GM10248 (cell line): Measurements from ENCODE around the gene LAMTOR3.
"Not testable (repeated sequence)": the region's sequence is repeated elsewhere in the genome, so short reads cannot be mapped to it uniquely, and the experiment has no call there.

Experiments used
- CTCF ChIA-PET: fragments of 300-600 bp; sonication (Branson Sonifier 250); formaldehyde crosslinking; extraction: SDS; loops from one replicate; lab custom pipeline; 2021; ENCODE audit warnings: antibody characterized with exemption; lab: Yijun Ruan, JAX
- POLR2A ChIA-PET: fragments of 350-650 bp; sonication (Branson Sonifier 250); formaldehyde crosslinking; extraction: SDS; loops from one replicate; lab custom pipeline; 2020; ENCODE audit warnings: antibody characterized with exemption; lab: Yijun Ruan, JAX
- DNase-seq: peaks from one replicate; pipeline ENCODE4 v3.0.0; 2012; ENCODE audit errors: extremely low spot score
- TF ChIP-seq, protein P1 (sequence below): IDR thresholded peaks from 2 replicates; pipeline ENCODE4 v1.5.1; 2012; ENCODE audit warnings: mild to moderate bottlenecking, low read depth; ENCODE audit errors: extremely low read depth, missing control alignments, control extremely low read depth

The LAMTOR3 gene

DNA sequence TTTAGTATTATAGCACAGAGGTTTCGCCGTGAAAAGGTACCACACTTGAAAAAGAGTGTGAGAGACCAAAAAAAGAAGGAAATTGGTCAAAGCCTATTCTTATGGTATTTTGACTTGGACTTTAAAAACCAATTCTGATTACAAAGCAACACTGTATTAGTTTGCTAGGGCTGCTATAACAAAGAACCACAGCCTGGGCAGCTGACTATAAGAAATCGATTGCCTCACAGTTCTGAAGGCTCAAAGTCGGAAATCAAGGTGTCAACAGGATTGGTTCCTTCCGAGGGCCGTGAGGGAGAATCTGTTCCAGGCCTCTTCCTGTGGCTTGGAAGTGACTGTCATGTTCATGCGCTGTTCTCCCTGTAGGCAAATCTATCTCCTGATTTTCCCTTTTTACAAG is 59.7 kb downstream of the LAMTOR3 start:
- DNase-seq = no peak
- CTCF ChIA-PET = interaction anchor here (1.5 kb wide), 1 partner anchor 15 kb away, joined by 5 read pairs; no protein-coding TSS in a partner anchor
- TF ChIP-seq, protein P1, sequence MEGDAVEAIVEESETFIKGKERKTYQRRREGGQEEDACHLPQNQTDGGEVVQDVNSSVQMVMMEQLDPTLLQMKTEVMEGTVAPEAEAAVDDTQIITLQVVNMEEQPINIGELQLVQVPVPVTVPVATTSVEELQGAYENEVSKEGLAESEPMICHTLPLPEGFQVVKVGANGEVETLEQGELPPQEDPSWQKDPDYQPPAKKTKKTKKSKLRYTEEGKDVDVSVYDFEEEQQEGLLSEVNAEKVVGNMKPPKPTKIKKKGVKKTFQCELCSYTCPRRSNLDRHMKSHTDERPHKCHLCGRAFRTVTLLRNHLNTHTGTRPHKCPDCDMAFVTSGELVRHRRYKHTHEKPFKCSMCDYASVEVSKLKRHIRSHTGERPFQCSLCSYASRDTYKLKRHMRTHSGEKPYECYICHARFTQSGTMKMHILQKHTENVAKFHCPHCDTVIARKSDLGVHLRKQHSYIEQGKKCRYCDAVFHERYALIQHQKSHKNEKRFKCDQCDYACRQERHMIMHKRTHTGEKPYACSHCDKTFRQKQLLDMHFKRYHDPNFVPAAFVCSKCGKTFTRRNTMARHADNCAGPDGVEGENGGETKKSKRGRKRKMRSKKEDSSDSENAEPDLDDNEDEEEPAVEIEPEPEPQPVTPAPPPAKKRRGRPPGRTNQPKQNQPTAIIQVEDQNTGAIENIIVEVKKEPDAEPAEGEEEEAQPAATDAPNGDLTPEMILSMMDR = no peak
- POLR2A ChIA-PET = no interaction called here

DNA sequence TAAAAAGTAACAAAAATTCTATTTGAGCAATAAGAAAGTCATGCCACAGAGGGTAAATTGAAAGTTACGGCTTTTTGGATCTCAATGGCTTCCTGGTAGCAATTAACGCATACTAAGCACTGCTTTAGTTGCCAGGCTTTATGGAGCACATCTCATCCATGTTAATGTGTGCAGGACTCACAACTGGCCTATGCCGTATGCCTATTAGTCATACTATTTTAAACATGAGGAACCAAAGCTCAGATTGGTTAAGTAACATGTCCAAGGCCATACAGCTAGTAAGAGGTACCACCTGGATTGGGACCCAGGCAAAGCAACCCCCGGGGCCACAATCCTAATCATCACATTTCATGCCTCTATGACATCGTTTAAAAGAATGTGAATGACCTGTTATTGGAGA is 60.5 kb downstream of the LAMTOR3 start:
- TF ChIP-seq, protein P1 = no peak
- DNase-seq = no peak
- POLR2A ChIA-PET = no interaction called here
- CTCF ChIA-PET = interaction anchor here (1.0 to 2.5 kb wide), 4 partner anchors 10 to 26 kb away, joined by 3 to 9 read pairs (median 4); no protein-coding TSS in a partner anchor

DNA sequence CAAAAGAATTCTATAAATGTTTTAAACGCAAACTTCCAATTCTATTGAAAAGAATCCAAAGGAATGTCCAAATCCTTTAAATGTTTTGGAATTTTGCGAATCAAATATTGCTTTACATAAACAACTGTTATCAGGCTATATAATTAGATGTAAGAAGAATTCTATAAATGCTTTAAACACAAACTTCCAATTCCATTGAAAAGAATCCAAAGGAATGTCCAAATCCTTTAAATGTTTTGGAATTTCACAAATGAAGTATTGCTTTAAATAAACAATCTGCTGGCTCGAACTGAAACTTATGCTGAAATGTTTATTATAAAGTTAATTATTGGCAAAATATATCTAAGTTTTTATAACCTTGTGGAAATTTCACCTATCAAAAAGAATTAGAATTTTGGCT is 61.5 kb downstream of the LAMTOR3 start:
- CTCF ChIA-PET = interaction anchor here (1.1 to 2.5 kb wide), 3 partner anchors 9 to 20 kb away, joined by 3 to 9 read pairs (median 3); no protein-coding TSS in a partner anchor
- POLR2A ChIA-PET = no interaction called here
- no peak for DNase-seq
- TF ChIP-seq, protein P1 = no peak

DNA sequence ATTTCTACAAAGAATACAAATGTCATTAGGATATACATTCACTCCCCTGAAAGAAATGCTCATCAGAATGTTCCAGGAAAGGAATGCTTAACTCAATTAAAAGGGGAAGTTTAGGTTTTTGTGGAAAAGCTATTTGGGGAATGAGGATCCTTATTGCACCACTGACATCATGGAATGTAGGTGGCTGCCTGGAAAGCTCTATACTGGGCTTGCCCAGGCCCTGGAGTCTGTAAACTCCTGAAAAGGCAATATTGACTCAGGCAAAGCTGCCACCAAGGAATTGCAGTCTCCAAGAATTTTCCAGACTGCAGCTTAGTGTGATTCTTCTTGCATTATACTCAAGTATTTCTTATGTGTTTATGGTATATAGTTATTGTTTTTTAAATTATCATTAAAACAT is 61.9 kb downstream of the LAMTOR3 start:
- TF ChIP-seq, protein P1 = no peak
- POLR2A ChIA-PET = no interaction called here
- CTCF ChIA-PET = interaction anchor here (1.1 to 2.5 kb wide), 3 partner anchors 8 to 21 kb away, joined by 3 to 9 read pairs (median 3); no protein-coding TSS in a partner anchor
- no peak for DNase-seq

DNA sequence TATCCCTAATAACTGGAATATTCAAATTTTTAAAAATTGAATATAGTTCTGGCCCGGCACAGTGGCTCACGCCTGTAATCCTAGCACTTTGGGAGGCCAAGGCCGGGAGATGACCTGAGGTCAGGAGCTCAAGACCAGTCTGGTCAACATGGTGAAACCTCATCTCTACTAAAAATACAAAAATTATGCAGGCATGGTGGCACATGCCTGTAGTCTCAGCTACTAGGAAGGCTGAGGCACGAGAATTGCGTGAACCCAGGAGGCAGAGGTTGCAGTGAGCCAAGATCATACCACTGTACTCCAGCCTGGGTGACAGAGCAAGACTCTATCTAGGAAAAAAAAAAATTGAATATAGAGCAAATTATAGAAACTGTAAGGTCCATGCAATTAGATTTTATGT is 64.2 kb downstream of the LAMTOR3 start:
- CTCF ChIA-PET = interaction anchor here (1.3 to 1.9 kb wide), 5 partner anchors 8 to 23 kb away, joined by 4 to 8 read pairs (median 5); partner anchors contain the start of gene DAPP1
- POLR2A ChIA-PET = not testable (repeated sequence)

DNA sequence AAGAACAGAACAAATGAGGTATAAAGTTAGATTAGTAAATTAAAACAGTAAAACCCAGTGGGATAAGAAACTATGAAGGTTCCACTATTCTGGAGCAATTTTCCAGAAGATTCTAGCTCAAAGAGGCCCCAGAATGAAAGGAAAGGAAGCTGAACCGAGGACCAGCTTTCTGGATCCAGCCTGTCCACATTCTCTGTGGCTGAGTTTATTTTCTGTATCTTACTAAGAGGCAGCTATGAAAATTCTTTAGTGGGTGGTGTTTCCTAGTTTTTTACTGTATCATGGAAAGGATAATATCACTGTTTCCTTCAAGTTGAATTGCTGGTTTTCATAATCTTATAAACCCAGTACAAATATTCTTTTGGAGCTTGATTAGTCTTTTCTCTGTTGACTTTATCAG is 65.8 kb downstream of the LAMTOR3 start:
- CTCF ChIA-PET = interaction anchor here (1.0 to 1.5 kb wide), 2 partner anchors 17 to 20 kb away, joined by 3 to 7 read pairs; no protein-coding TSS in a partner anchor
- TF ChIP-seq, protein P1 = no peak
- DNase-seq = no peak
- POLR2A ChIA-PET = interaction anchor here (1.4 kb wide), 1 partner anchor 11 kb away, joined by 3 read pairs; no protein-coding TSS in a partner anchor

More for the DNA sequence above, 64.2 kb downstream of the LAMTOR3 start:
- not testable (repeated sequence) for DNase-seq
